Keratinocyte (primary cell): ENCODE measurements around the gene TET2.

ENCODE experiments used
- EZH2 ChIP-seq: IDR thresholded peaks from one replicate; pipeline ENCODE4 v1.6.1; 2012; ENCODE audit warnings: inconsistent platforms, mild to moderate bottlenecking, low read length, moderate library complexity
- TF ChIP-seq, protein P1 (sequence below), 3 experiments: IDR thresholded peaks in 1 of 3; conservative IDR thresholded peaks in 1 of 3; optimal IDR thresholded peaks in 1 of 3; 2 replicates in 2 of 3; 3 replicates in 1 of 3; pipeline versions ENCODE3 to v1.5.1; 2011; ENCODE audit warnings: low read length in 3 of 3, mild to moderate bottlenecking in 3 of 3, moderate library complexity in 2 of 3, control low read depth in 1 of 3, inconsistent platforms in 1 of 3; ENCODE audit not compliant: insufficient read depth in 2 of 3; ENCODE audit errors: extremely low read depth in 1 of 3

- no peak for TF ChIP-seq EZH2
- TF ChIP-seq, protein P1, sequence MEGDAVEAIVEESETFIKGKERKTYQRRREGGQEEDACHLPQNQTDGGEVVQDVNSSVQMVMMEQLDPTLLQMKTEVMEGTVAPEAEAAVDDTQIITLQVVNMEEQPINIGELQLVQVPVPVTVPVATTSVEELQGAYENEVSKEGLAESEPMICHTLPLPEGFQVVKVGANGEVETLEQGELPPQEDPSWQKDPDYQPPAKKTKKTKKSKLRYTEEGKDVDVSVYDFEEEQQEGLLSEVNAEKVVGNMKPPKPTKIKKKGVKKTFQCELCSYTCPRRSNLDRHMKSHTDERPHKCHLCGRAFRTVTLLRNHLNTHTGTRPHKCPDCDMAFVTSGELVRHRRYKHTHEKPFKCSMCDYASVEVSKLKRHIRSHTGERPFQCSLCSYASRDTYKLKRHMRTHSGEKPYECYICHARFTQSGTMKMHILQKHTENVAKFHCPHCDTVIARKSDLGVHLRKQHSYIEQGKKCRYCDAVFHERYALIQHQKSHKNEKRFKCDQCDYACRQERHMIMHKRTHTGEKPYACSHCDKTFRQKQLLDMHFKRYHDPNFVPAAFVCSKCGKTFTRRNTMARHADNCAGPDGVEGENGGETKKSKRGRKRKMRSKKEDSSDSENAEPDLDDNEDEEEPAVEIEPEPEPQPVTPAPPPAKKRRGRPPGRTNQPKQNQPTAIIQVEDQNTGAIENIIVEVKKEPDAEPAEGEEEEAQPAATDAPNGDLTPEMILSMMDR (optimal IDR thresholded peaks at IDR 0.05 in 1 of 3, IDR thresholded peaks at IDR 0.05 in 1 of 3, conservative IDR thresholded peaks at IDR 0.05 in 1 of 3; ENCODE audit: extremely low read depth in 1 of 3, insufficient read depth in 2 of 3, low read length in 3 of 3), result no peak
These were observed 32.9 kb upstream of the TET2 start for GRCh38 chr4:105113800-105114199.
